GF-D8 (cell line): Measurements from ENCODE around the gene DEFB112.

Source experiments
- DNase-seq: peaks from one replicate; lab custom pipeline; 2025; lab: John Stamatoyannopoulos, UW

DEFB112 gene

DNA sequence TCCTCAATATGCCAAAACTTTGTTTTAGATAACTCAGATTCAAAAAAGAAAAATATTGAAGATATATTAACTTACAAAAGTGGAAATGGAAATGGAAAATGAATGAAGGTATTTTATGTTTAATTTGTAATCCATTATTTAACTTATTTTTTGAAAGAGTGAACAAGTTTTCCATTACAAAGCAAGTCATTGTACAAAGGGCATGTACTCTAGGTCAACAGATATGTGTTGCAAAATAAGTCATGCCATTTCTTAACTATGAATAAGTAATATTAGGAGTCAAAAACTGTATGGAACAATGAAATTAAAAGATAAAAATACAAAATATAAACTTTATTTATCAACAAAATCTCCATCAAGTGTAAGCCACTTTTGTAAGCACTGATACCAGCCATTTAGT is 54.5 kb downstream of the DEFB112 start:
- DNase-seq, result no peak
